ENCODE results near the gene C20orf144. TPM values are rescaled to one million over a fixed set of nuclear protein-coding genes. Genes with fewer than 3 reads are reported as not detected.
A peak's percentile ranks its signal among the peaks of the same experiment; 100 is the strongest.
"Not testable (repeated sequence)": the region's sequence is repeated elsewhere in the genome, so short reads cannot be mapped to it uniquely, and the experiment has no call there.

The C20orf144 gene
- total and polyA plus RNA-seq, 2 experiments from 2014 or later: 0.26 to 0.66 TPM

GRCh38 chr20:33646959-33647602 lies 15.0 kb upstream of the C20orf144 start:
- H3K4me2 ChIP-seq; H3K27ac Mint-ChIP-seq; H3K79me2 ChIP-seq (replicated peaks; ENCODE audit: insufficient read depth); H3K36me3 ChIP-seq (ENCODE audit: insufficient read depth); H3K4me3 ChIP-seq; H3K27me3 Mint-ChIP-seq (ENCODE audit: insufficient read depth, low read depth, poor library complexity); H3K4me1 ChIP-seq (ENCODE audit: insufficient read depth); H3K9me2 ChIP-seq (ENCODE audit: insufficient read depth); H3K27me3 ChIP-seq (ENCODE audit: insufficient read depth); H3K27ac ChIP-seq (ENCODE audit: low read depth); H3K4me3 Mint-ChIP-seq; H3F3A ChIP-seq (replicated peaks; ENCODE audit: low read depth); H2AFZ ChIP-seq; H3K4me1 Mint-ChIP-seq; H4K20me1 ChIP-seq (replicated peaks; ENCODE audit: insufficient read depth); H3K9me3 Mint-ChIP-seq: not testable (repeated sequence)
- H3K36me3 Mint-ChIP-seq (ENCODE audit: low read depth): peaks cover 14% of the 10 kb centered on the region; the same call in 2 of the 3 replicates
- TF ChIP-seq, protein P1, sequence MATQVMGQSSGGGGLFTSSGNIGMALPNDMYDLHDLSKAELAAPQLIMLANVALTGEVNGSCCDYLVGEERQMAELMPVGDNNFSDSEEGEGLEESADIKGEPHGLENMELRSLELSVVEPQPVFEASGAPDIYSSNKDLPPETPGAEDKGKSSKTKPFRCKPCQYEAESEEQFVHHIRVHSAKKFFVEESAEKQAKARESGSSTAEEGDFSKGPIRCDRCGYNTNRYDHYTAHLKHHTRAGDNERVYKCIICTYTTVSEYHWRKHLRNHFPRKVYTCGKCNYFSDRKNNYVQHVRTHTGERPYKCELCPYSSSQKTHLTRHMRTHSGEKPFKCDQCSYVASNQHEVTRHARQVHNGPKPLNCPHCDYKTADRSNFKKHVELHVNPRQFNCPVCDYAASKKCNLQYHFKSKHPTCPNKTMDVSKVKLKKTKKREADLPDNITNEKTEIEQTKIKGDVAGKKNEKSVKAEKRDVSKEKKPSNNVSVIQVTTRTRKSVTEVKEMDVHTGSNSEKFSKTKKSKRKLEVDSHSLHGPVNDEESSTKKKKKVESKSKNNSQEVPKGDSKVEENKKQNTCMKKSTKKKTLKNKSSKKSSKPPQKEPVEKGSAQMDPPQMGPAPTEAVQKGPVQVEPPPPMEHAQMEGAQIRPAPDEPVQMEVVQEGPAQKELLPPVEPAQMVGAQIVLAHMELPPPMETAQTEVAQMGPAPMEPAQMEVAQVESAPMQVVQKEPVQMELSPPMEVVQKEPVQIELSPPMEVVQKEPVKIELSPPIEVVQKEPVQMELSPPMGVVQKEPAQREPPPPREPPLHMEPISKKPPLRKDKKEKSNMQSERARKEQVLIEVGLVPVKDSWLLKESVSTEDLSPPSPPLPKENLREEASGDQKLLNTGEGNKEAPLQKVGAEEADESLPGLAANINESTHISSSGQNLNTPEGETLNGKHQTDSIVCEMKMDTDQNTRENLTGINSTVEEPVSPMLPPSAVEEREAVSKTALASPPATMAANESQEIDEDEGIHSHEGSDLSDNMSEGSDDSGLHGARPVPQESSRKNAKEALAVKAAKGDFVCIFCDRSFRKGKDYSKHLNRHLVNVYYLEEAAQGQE (IDR thresholded peaks at IDR 0.05; ENCODE audit: unreplicated experiment): peak; percentile 82
- DNase-seq (ENCODE audit: low spot score): peak; percentile 72
- ATAC-seq: peak; percentile 91

- H3K4me3 Mint-ChIP-seq: no peak overlapping the region
- H3K27ac Mint-ChIP-seq: no peak overlapping the region
- no peak overlapping the region for H3K4me3 ChIP-seq
- H2AFZ ChIP-seq: no peak overlapping the region
- H3K36me3 ChIP-seq (ENCODE audit: insufficient read depth): no peaks in the 10 kb centered on the region
- H3K4me1 ChIP-seq (ENCODE audit: insufficient read depth): no peaks in the 10 kb centered on the region; the same call in 1 of the 2 replicates
- no peak for DNase-seq (ENCODE audit: low spot score)
- H3K27me3 ChIP-seq (ENCODE audit: insufficient read depth): no peaks in the 10 kb centered on the region
- H3K79me2 ChIP-seq (replicated peaks; ENCODE audit: insufficient read depth): no peaks in the 10 kb centered on the region
- H3K4me1 Mint-ChIP-seq: peaks cover 5% of the 10 kb centered on the region; the same call in 2 of the 3 replicates
- H3F3A ChIP-seq (replicated peaks; ENCODE audit: low read depth): no peaks in the 10 kb centered on the region
- peaks cover 3% of the 10 kb centered on the region; the same call in 1 of the 2 replicates for H4K20me1 ChIP-seq (replicated peaks; ENCODE audit: insufficient read depth)
- H3K4me2 ChIP-seq: no peak overlapping the region
- no peak for ATAC-seq
- H3K27ac ChIP-seq (ENCODE audit: low read depth): no peak overlapping the region
- H3K9me2 ChIP-seq (ENCODE audit: insufficient read depth): no peaks in the 10 kb centered on the region
- peaks cover 14% of the 10 kb centered on the region; the same call in 2 of the 3 replicates for H3K36me3 Mint-ChIP-seq (ENCODE audit: low read depth)
- peaks cover 2% of the 10 kb centered on the region for H3K27me3 Mint-ChIP-seq (ENCODE audit: insufficient read depth, low read depth, poor library complexity)
- H3K9me3 Mint-ChIP-seq: no peaks in the 10 kb centered on the region
- TF ChIP-seq NANOG (IDR thresholded peaks at IDR 0.05; ENCODE audit: borderline replicate concordance) (no peak), POLR2AphosphoS5 (IDR thresholded peaks at IDR 0.05; ENCODE audit: low read depth) (no peak), STAT1 (IDR thresholded peaks at IDR 0.05; ENCODE audit: unreplicated experiment) (no peak), ZNF114 (CRISPR knock-in tag; IDR thresholded peaks at IDR 0.05) (no peak), CTCF (conservative IDR thresholded peaks at IDR 0.05; ENCODE audit: low read depth in 2 of 2) (no peak), ZNF331 (CRISPR knock-in tag; IDR thresholded peaks at IDR 0.05; ENCODE audit: low read depth) (no peak), EZH2phosphoT487 (IDR thresholded peaks at IDR 0.05; ENCODE audit: unreplicated experiment) (no peak), EZH2 (IDR thresholded peaks at IDR 0.05; ENCODE audit: low read depth, unreplicated experiment) (no peak)
- TF ChIP-seq, protein P1 (IDR thresholded peaks at IDR 0.05; ENCODE audit: unreplicated experiment): no peak
These were observed 14.3 kb upstream of the C20orf144 start for GRCh38 chr20:33647603-33648395.
